Osteocyte (in vitro differentiated cells): ENCODE measurements around the gene KRI1. TPM values are rescaled to one million over a fixed set of nuclear protein-coding genes. Genes with fewer than 3 reads are reported as not detected.
"Not testable (repeated sequence)": the region's sequence is repeated elsewhere in the genome, so short reads cannot be mapped to it uniquely, and the experiment has no call there.

Source experiments
- DNase-seq: peaks from one replicate; pipeline ENCODE4 v3.0.0; 2021; ENCODE audit warnings: mixed read lengths; ENCODE audit not compliant: unreplicated experiment; ENCODE audit errors: extremely low spot score
- H3K27ac Mint-ChIP-seq: one replicate; pipeline ENCODE4 v1.8.0; 2021; ENCODE audit warnings: mild to moderate bottlenecking, mixed read lengths; ENCODE audit not compliant: unreplicated experiment
- H3K27me3 Mint-ChIP-seq: one replicate; pipeline ENCODE4 v1.8.0; 2021; ENCODE audit warnings: mixed read lengths; ENCODE audit not compliant: unreplicated experiment
- H3K36me3 Mint-ChIP-seq: one replicate; pipeline ENCODE4 v1.8.0; 2021; ENCODE audit warnings: mixed read lengths; ENCODE audit not compliant: unreplicated experiment
- H3K4me1 Mint-ChIP-seq: one replicate; pipeline ENCODE4 v1.8.0; 2021; ENCODE audit warnings: mixed read lengths; ENCODE audit not compliant: unreplicated experiment
- H3K4me3 Mint-ChIP-seq: one replicate; pipeline ENCODE4 v1.8.0; 2021; ENCODE audit warnings: mild to moderate bottlenecking, moderate library complexity, mixed read lengths; ENCODE audit not compliant: unreplicated experiment
- H3K9me3 Mint-ChIP-seq: one replicate; pipeline ENCODE4 v1.8.0; 2021; ENCODE audit warnings: mixed read lengths; ENCODE audit not compliant: unreplicated experiment
- total RNA-seq: library from RNA; stranded (reverse); gene quantifications from 2 replicates; pipeline ENCODE4 v1.2.1, GENCODE V29; 2021
- TF ChIP-seq, protein P1 (sequence below): fragments of 200-600 bp; sonication (generic); IDR thresholded peaks from 2 replicates; pipeline ENCODE4 v1.5.0; 2021; ENCODE audit warnings: antibody characterized with exemption, mild to moderate bottlenecking, moderate library complexity

The KRI1 gene
- total RNA-seq, 1 donor from 2014 or later: 29.0 TPM

DNA sequence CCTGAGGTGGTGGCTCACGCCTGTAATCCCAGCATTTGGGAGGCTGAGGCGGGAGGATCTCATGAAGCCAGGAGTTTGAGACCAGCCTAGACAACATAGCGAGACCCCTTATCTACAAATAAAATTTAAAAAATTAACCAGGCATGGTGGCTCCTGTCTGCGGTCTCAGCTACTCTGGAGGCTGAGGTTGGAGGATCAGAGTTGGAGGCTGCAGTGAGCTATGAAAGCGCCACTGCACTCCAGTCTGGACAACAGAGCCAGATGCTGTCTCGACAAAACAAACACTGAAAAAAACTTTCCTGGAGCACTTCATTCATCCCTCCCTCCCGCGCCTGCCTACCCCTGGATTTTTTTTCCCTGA, 22.8 kb downstream of the KRI1 start:
- Mint-ChIP-seq H3K4me3 (peak overlapping the region; percentile 72), H3K4me1 (peaks cover 12% of the 10 kb centered on the region), H3K27ac (no peak overlapping the region), H3K27me3 (no peaks in the 10 kb centered on the region), H3K9me3 (no peaks in the 10 kb centered on the region), H3K36me3 (peaks cover 2% of the 10 kb centered on the region)
- DNase-seq: no peak
- TF ChIP-seq, protein P1, sequence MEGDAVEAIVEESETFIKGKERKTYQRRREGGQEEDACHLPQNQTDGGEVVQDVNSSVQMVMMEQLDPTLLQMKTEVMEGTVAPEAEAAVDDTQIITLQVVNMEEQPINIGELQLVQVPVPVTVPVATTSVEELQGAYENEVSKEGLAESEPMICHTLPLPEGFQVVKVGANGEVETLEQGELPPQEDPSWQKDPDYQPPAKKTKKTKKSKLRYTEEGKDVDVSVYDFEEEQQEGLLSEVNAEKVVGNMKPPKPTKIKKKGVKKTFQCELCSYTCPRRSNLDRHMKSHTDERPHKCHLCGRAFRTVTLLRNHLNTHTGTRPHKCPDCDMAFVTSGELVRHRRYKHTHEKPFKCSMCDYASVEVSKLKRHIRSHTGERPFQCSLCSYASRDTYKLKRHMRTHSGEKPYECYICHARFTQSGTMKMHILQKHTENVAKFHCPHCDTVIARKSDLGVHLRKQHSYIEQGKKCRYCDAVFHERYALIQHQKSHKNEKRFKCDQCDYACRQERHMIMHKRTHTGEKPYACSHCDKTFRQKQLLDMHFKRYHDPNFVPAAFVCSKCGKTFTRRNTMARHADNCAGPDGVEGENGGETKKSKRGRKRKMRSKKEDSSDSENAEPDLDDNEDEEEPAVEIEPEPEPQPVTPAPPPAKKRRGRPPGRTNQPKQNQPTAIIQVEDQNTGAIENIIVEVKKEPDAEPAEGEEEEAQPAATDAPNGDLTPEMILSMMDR: no peak

DNA sequence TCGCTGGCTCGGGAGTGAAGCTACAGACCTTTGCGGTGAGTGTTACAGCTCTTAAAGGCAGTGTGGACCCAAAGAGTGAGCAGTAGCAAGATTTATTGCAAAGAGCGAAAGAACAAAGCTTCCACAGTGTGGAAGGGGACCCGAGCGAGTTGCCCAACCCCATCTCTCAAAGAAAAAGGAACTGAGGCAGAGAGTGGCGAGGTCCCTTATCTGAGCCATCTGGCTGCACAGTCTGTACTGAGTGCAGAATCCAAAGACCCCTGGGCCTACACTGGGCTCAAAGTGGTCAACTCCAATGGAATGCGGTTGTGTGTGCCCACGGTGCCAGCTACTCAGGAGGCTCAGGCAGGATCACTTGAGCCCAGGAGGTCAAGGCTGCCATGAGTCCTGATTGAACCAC, 26.8 kb downstream of the KRI1 start:
- H3K36me3 Mint-ChIP-seq, DNase-seq, H3K4me1 Mint-ChIP-seq, H3K4me3 Mint-ChIP-seq, H3K27me3 Mint-ChIP-seq, H3K27ac Mint-ChIP-seq, H3K9me3 Mint-ChIP-seq: not testable (repeated sequence)

DNA sequence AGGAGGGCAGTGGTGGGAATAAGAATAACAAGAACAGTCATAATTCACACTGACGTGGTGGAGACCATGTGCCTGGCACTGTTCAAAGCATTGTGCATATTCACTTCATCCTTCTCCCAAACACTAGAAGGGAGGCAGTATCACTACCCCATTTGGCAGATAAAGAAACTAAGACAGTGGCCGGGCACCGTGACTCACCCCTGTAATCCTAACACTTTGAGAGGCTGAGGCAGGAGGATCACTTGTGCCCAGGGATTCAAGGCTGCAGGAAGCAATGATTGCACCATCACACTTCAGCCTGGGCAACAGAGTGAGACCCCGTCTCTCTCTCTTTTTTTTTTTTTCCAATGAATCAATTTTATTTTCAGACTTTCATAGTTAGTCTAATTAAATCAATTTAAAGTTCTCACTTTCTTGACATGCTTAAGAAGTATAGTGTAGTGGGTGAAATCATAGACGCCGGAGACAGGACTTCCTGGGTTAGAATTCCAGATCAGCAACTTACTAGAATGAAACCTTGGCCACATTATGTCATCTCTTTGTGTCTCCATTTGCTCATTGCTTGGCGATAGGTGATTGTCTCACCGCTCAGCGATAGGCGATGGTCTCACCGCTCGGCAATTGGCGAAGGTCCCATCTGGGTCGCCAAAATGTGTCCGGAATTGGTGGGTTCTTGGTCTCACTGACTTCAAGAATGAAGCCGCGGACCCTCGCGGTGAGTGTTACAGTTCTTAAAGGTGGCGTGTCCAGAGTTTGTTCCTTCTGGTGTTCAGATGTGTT, 27.4 kb downstream of the KRI1 start:
- peaks cover 10% of the 10 kb centered on the region for H3K4me1 Mint-ChIP-seq
- TF ChIP-seq, protein P1: no peak
- no peaks in the 10 kb centered on the region for H3K9me3 Mint-ChIP-seq
- no peak for DNase-seq
- no peak overlapping the region for H3K27ac Mint-ChIP-seq
- no peak overlapping the region for H3K4me3 Mint-ChIP-seq
- H3K27me3 Mint-ChIP-seq: no peaks in the 10 kb centered on the region
- no peaks in the 10 kb centered on the region for H3K36me3 Mint-ChIP-seq

DNA sequence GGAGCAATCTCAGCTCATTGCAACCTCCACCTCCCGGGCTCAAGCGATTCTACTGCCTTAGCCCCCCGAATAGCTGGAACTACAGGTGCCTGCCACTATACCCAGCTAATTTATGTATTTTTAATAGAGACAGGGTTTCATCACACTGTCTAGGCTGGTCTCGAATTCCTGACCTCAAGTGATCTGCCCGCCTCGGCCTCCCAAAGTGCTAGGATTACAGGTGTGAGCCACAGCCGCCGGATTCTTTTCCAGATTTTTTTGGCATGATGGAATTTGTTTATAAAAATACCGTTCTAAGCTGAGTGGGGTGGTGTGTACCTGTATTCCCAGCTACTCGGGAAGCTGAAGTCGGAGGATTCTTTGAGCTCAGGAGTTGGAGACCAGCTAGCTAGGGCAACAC, 28.1 kb downstream of the KRI1 start:
- no peaks in the 10 kb centered on the region for H3K9me3 Mint-ChIP-seq

DNA sequence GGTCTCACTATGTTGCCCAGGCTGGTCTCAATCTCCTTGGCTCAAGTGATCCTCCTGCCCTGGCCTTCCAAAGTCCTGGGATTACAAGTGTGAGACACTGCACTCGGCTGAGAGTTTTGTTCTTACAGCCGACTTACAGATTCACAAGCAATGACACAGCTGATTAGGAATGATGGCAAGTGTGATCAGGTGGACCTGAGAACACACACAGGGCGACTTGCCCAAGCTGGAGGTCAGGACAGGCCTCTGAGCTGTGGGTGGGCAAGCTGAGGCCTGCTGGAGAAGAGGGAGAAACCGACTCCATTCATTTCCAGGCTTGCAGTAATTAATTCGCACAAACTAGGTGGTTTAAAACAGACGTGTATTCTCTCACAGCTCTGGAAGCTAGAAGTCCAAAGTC, 30.2 kb downstream of the KRI1 start:
- no peak for DNase-seq
- no peak overlapping the region for H3K4me3 Mint-ChIP-seq

More for the DNA sequence above, 28.1 kb downstream of the KRI1 start:
- H3K4me3 Mint-ChIP-seq: no peak overlapping the region
- H3K4me1 Mint-ChIP-seq: peaks cover 16% of the 10 kb centered on the region
- no peaks in the 10 kb centered on the region for H3K27me3 Mint-ChIP-seq
- TF ChIP-seq, protein P1: no peak
- H3K36me3 Mint-ChIP-seq: no peaks in the 10 kb centered on the region
- no peak overlapping the region for H3K27ac Mint-ChIP-seq
- no peak for DNase-seq

More for the DNA sequence above, 30.2 kb downstream of the KRI1 start:
- Mint-ChIP-seq H3K36me3 (no peaks in the 10 kb centered on the region), H3K4me1 (peaks cover 15% of the 10 kb centered on the region), H3K27ac (no peak overlapping the region), H3K27me3 (no peaks in the 10 kb centered on the region), H3K9me3 (peaks cover 3% of the 10 kb centered on the region)
- TF ChIP-seq, protein P1: no peak
